Measurements from ENCODE around the gene CTU1.

DNA sequence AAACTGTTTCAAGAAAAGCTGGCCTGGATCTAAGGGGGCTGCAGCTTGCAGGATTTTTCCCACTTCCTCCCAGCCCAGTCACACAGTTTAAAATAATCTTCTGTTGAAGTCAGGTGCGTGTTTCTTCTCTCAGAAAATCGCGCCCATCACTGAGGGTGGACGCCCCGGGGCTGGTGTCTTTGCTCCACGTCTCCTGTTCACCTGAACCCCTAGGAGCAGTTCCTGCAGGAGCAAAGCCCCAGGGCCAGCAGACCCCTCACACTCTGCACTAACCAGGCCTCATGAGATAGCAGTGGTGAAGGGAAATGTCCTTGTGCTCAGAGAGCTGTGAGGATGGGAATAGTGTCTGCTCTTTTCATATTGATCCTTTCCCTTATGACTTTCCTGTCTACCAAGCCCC lies 33.0 kb upstream of the CTU1 start:
- TF ChIP-seq, protein P1, sequence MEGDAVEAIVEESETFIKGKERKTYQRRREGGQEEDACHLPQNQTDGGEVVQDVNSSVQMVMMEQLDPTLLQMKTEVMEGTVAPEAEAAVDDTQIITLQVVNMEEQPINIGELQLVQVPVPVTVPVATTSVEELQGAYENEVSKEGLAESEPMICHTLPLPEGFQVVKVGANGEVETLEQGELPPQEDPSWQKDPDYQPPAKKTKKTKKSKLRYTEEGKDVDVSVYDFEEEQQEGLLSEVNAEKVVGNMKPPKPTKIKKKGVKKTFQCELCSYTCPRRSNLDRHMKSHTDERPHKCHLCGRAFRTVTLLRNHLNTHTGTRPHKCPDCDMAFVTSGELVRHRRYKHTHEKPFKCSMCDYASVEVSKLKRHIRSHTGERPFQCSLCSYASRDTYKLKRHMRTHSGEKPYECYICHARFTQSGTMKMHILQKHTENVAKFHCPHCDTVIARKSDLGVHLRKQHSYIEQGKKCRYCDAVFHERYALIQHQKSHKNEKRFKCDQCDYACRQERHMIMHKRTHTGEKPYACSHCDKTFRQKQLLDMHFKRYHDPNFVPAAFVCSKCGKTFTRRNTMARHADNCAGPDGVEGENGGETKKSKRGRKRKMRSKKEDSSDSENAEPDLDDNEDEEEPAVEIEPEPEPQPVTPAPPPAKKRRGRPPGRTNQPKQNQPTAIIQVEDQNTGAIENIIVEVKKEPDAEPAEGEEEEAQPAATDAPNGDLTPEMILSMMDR (IDR thresholded peaks at IDR 0.05): no peak
- TF ChIP-seq EP300 (IDR thresholded peaks at IDR 0.05): no peak

Data from sigmoid colon (tissue), 4 donors.